IPS-18a (cell line): Measurements from ENCODE around the gene AKIP1.
"Not testable (repeated sequence)": the region's sequence is repeated elsewhere in the genome, so short reads cannot be mapped to it uniquely, and the experiment has no call there.

Experiments
- H3K27ac ChIP-seq: one replicate; pipeline ENCODE4 v1.5.1; 2013; ENCODE audit warnings: low read length
- H3K27me3 ChIP-seq: one replicate; pipeline ENCODE4 v1.6.1; 2013; ENCODE audit warnings: mild to moderate bottlenecking, low read length; ENCODE audit not compliant: control insufficient read depth, insufficient read depth
- H3K36me3 ChIP-seq: one replicate; pipeline ENCODE4 v1.6.1; 2013; ENCODE audit warnings: low read depth, low read length; ENCODE audit not compliant: control insufficient read depth
- H3K4me1 ChIP-seq: one replicate; pipeline ENCODE4 v1.6.1; 2013; ENCODE audit warnings: low read depth, low read length; ENCODE audit not compliant: control insufficient read depth
- H3K4me3 ChIP-seq: one replicate; pipeline ENCODE4 v1.5.1; 2013; ENCODE audit warnings: low read length
- H3K9ac ChIP-seq: one replicate; pipeline ENCODE4 v1.6.1; 2013; ENCODE audit warnings: mild to moderate bottlenecking, low read length, moderate library complexity
- H3K9me3 ChIP-seq: one replicate; pipeline ENCODE4 v1.6.1; 2013; ENCODE audit warnings: low read depth, low read length; ENCODE audit not compliant: control insufficient read depth

AKIP1 gene

GRCh38 chr11:8925711-8926110 lies 14.7 kb downstream of the AKIP1 start:
- H3K36me3 ChIP-seq, result peaks cover 31% of the 10 kb centered on the region
- H3K27ac ChIP-seq, result no peak overlapping the region
- H3K27me3 ChIP-seq, result no peaks in the 10 kb centered on the region
- no peak overlapping the region for H3K9ac ChIP-seq
- no peaks in the 10 kb centered on the region for H3K4me1 ChIP-seq
- no peaks in the 10 kb centered on the region for H3K9me3 ChIP-seq
- no peak overlapping the region for H3K4me3 ChIP-seq

DNA sequence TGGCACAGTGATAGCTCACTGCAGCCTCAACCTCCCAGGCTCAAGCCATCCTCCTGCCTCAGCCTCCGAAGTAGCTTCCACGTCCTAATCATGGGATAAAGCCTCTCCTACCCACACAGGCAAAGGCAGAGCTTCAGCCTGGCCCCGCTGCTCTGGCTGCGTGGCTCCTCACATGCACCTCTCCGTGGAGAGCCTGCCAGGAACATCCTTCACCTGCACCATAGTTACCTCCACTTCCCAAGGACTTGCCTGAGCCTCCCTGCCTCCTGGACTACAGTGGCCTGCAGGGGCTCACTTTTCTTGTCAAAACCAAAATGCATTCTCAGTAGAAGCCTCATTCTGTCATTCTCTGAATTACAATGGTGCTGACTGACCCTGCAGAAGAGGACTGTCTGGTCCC lies 15.2 kb downstream of the AKIP1 start:
- no peaks in the 10 kb centered on the region for H3K27me3 ChIP-seq
- H3K9me3 ChIP-seq, result no peaks in the 10 kb centered on the region
- no peak overlapping the region for H3K4me3 ChIP-seq
- peaks cover 25% of the 10 kb centered on the region for H3K36me3 ChIP-seq
- H3K27ac ChIP-seq, result no peak overlapping the region
- no peak overlapping the region for H3K9ac ChIP-seq
- no peaks in the 10 kb centered on the region for H3K4me1 ChIP-seq

- no peaks in the 10 kb centered on the region for H3K27me3 ChIP-seq
- no peaks in the 10 kb centered on the region for H3K4me1 ChIP-seq
- H3K27ac ChIP-seq, result no peak overlapping the region
- peaks cover 15% of the 10 kb centered on the region for H3K36me3 ChIP-seq
- H3K4me3 ChIP-seq, result no peak overlapping the region
- H3K9me3 ChIP-seq, result no peaks in the 10 kb centered on the region
- H3K9ac ChIP-seq, result no peak overlapping the region
These were observed 16.2 kb downstream of the AKIP1 start for GRCh38 chr11:8927233-8927632.

DNA sequence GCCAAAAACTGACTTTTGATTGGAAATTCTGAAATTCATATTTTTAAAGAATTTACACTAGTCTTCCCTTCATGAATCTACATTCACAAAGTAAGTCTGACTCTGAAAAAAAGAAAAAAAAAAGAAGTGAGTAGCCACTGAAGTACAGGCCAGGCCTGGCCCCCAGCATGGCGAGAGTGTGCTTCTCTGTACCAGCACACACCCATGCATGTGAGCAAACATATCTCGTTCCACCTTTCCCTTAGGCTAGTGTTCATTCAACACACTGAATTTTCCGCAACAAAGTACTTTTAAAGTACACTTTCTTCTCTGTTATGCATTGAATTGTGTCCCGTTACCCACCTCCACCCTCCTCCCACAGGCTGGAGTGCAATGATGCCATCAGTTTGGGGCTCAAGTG lies 17.2 kb downstream of the AKIP1 start:
- no peak overlapping the region for H3K9ac ChIP-seq
- no peaks in the 10 kb centered on the region for H3K4me1 ChIP-seq
- peaks cover 9% of the 10 kb centered on the region for H3K36me3 ChIP-seq
- H3K9me3 ChIP-seq, result no peaks in the 10 kb centered on the region
- H3K27me3 ChIP-seq, result no peaks in the 10 kb centered on the region
- H3K27ac ChIP-seq, result no peak overlapping the region
- no peak overlapping the region for H3K4me3 ChIP-seq

- H3K27me3 ChIP-seq, result no peaks in the 10 kb centered on the region
- peaks cover 6% of the 10 kb centered on the region for H3K36me3 ChIP-seq
- no peaks in the 10 kb centered on the region for H3K4me1 ChIP-seq
- no peak overlapping the region for H3K9ac ChIP-seq
- H3K27ac ChIP-seq, result no peak overlapping the region
- no peak overlapping the region for H3K4me3 ChIP-seq
- no peaks in the 10 kb centered on the region for H3K9me3 ChIP-seq
These were observed 18.1 kb downstream of the AKIP1 start for GRCh38 chr11:8928981-8929615.

GRCh38 chr11:8930456-8931175 lies 19.6 kb downstream of the AKIP1 start:
- Histone ChIP-seq H3K9ac (no peak overlapping the region), H3K4me3 (no peak overlapping the region)

DNA sequence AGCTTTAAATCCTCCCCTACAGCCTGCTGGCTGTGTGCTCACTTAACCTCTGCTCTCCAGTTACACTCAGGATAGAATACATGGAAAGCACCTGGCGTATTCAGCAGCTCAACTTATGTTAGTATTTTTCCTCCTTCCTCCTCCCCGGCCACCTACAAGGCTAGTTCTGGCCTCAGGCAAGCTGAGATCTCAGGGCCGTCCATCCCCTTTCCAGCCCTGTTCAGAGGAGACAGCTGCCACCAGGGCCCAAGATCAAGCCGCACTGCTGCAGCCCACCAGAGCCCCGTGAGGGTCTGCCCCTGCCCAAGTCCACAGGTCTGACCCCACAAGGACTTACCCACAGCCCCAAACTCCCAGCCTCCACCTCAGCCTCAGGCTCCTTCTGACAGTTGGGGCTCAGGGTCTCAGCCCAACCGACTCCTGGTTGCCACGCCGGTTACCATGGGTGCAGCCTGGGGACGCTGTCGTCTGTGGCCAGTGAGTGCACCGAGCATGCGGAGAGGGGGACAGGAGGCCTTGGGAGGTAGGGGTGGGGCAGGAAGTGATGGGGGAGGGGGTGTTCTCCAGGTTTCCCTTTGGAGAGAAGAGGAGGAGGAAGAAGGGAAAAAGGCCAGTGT lies 21.7 kb downstream of the AKIP1 start, which contains the start of gene C11orf16:
TSS of gene C11orf16 (minus strand) at position 384 of the 617 bp plus-strand sequence. CDS start 639 bp downstream, outside the sequence.
- Histone ChIP-seq H3K9ac (no peak within 1 kb of the TSS), H3K27ac (no peak within 1 kb of the TSS), H3K4me3 (no peak within 1 kb of the TSS), H3K9me3 (no peaks in the 10 kb centered on the region), H3K27me3 (no peaks in the 10 kb centered on the region), H3K4me1 (no peaks in the 10 kb centered on the region), H3K36me3 (no peaks in the 10 kb centered on the region)

More at GRCh38 chr11:8930456-8931175, 19.6 kb downstream of the AKIP1 start:
- Histone ChIP-seq H3K27me3 (no peaks in the 10 kb centered on the region), H3K4me1 (no peaks in the 10 kb centered on the region), H3K9me3 (no peaks in the 10 kb centered on the region), H3K27ac (no peak overlapping the region), H3K36me3 (no peaks in the 10 kb centered on the region)

GRCh38 chr11:8933931-8934330 lies 22.9 kb downstream of the AKIP1 start:
- Histone ChIP-seq H3K9ac (no peak overlapping the region), H3K4me1 (no peaks in the 10 kb centered on the region), H3K4me3 (no peak overlapping the region), H3K36me3 (no peaks in the 10 kb centered on the region), H3K27ac (no peak overlapping the region), H3K9me3 (no peaks in the 10 kb centered on the region), H3K27me3 (no peaks in the 10 kb centered on the region)

GRCh38 chr11:8934742-8935488 lies 23.9 kb downstream of the AKIP1 start:
- no peak overlapping the region for H3K4me3 ChIP-seq
- no peak overlapping the region for H3K27ac ChIP-seq
- no peaks in the 10 kb centered on the region for H3K27me3 ChIP-seq
- no peaks in the 10 kb centered on the region for H3K4me1 ChIP-seq
- H3K36me3 ChIP-seq, result no peaks in the 10 kb centered on the region
- H3K9me3 ChIP-seq, result no peaks in the 10 kb centered on the region
- H3K9ac ChIP-seq, result no peak overlapping the region

DNA sequence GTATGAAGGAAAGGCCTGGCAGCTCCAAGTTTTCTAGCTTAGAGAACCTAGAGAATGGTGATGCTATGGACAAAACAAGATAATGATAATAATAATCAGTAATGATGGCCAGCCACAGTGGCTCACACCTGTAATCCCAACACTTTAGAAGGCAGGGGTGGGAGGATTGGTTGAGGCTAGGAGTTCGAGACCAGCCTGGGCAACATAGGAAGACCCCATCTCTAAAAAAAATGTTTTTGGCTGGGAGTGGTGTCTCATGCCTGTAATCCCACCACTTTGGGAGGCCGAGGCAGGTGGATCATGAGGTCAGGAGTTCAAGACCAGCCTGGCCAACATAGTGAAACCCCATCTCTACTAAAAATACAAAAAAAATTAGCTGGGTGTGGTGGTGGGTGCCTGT lies 24.8 kb downstream of the AKIP1 start:
- not testable (repeated sequence) for H3K4me1 ChIP-seq, H3K27me3 ChIP-seq

DNA sequence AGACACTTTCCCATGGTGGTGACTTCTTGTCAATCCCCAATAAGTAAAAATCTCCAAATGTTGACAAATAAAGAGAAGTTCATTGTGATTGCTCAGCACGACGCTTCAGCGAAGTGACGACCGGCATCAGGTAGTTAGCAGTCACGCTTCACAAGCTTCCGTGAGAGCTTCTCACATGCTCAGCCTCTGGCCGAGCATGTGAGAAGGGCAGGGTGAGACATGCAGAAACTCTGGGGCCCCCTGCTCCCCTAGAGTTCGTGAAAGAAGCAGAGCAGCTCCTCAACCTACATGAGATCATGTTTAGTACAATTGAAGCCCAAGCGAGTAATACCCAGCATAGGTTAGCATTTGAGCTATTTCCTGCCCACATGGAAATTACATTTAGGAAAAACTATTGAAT lies 26.2 kb downstream of the AKIP1 start:
- no peaks in the 10 kb centered on the region for H3K9me3 ChIP-seq
- H3K4me1 ChIP-seq, result no peaks in the 10 kb centered on the region
- H3K4me3 ChIP-seq, result no peak overlapping the region
- H3K27ac ChIP-seq, result no peak overlapping the region
- no peaks in the 10 kb centered on the region for H3K27me3 ChIP-seq
- H3K36me3 ChIP-seq, result no peaks in the 10 kb centered on the region
- H3K9ac ChIP-seq, result no peak overlapping the region

More for the DNA sequence above, 24.8 kb downstream of the AKIP1 start:
- H3K36me3 ChIP-seq, H3K9me3 ChIP-seq, H3K9ac ChIP-seq, H3K4me3 ChIP-seq, H3K27ac ChIP-seq: not testable (repeated sequence)
